ENCODE results near the gene NDUFAF3.

Gene NDUFAF3

DNA sequence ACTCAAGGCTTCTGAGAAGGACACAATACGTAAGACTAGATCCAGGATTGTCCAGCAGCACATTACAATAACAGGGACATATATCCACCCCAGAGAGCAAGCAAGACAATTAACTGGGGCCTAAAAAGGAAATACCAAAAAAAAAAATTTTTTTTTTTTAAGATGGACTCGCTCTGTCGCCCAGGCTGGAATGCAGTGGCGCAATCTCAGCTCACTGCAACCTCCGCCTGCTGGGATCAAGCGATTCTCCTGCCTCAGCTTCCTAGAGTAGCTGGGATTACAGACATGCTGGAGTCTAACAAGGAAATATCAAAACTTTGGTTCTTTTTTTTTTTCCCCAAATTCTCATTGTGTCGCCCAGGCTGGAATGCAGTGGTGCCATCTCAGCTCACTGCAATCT, 36.1 kb downstream of the NDUFAF3 start:
- no peak overlapping the region for H3K27ac ChIP-seq
- no peak for DNase-seq (ENCODE audit: low spot score)
- TF ChIP-seq, protein P1, sequence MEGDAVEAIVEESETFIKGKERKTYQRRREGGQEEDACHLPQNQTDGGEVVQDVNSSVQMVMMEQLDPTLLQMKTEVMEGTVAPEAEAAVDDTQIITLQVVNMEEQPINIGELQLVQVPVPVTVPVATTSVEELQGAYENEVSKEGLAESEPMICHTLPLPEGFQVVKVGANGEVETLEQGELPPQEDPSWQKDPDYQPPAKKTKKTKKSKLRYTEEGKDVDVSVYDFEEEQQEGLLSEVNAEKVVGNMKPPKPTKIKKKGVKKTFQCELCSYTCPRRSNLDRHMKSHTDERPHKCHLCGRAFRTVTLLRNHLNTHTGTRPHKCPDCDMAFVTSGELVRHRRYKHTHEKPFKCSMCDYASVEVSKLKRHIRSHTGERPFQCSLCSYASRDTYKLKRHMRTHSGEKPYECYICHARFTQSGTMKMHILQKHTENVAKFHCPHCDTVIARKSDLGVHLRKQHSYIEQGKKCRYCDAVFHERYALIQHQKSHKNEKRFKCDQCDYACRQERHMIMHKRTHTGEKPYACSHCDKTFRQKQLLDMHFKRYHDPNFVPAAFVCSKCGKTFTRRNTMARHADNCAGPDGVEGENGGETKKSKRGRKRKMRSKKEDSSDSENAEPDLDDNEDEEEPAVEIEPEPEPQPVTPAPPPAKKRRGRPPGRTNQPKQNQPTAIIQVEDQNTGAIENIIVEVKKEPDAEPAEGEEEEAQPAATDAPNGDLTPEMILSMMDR (IDR thresholded peaks at IDR 0.05), result no peak
- H3K4me3 ChIP-seq, result no peak overlapping the region
